GM18511 (cell line): ENCODE data around the gene PDCL3.

Source experiments
- ATAC-seq: cut with Tn5 transposase; IDR thresholded peaks from one replicate; pipeline ENCODE4 v1.9.1; 2021; ENCODE audit warnings: mild to moderate bottlenecking, moderate library complexity; ENCODE audit not compliant: unreplicated experiment

PDCL3 gene

GRCh38 chr2:100562613-100563406, at the start of gene PDCL3:
PDCL3 (plus strand) TSS chr2:100562993; CDS start chr2:100563068, 75 bp downstream.
- peak; percentile 96 for ATAC-seq

GRCh38 chr2:100513650-100514049, 49.1 kb upstream of the PDCL3 start:
- no peak for ATAC-seq

- no peak for ATAC-seq
Measured at GRCh38 chr2:100517556-100517955, 45.2 kb upstream of the PDCL3 start.

DNA sequence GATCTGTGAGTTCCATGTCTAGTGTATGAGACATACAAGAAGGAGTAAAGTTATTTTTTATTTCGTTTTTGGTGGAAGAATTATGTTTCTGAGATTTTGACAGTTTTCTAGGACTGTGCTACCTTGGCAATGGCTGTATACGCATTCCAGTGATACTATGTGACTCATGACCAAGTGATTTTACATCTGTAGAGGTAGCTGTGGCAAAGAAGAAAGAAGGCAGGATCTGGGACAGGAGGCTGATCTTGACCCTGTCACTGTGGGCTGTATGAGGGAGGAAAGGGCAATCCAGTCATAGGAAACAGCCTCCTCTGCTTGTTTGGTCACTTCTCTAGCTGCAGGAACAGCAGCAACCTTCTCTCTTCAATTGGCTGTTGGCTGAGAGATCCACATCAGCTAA, 44.0 kb upstream of the PDCL3 start:
- ATAC-seq: no peak

GRCh38 chr2:100520224-100520623, 42.6 kb upstream of the PDCL3 start:
- ATAC-seq: no peak

DNA sequence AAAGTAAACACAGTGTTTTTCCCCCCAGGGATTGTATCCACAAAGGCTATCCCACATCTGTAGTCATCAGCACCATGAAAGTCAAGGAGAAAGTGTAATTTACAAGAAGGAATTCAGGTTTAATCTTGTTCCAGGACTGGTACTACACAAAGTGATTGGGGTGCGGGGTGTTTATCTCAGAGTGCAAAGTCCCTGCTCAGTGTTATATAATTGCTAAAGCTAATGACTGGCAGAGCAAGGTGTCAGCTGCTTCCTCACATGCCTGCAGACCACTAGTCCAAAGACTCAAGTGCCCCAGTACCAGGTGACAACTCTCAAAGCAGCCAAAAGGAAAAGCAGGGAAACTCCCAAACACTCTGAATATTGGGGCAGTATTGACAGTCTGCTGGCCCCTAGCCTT, 40.4 kb upstream of the PDCL3 start:
- ATAC-seq: no peak

DNA sequence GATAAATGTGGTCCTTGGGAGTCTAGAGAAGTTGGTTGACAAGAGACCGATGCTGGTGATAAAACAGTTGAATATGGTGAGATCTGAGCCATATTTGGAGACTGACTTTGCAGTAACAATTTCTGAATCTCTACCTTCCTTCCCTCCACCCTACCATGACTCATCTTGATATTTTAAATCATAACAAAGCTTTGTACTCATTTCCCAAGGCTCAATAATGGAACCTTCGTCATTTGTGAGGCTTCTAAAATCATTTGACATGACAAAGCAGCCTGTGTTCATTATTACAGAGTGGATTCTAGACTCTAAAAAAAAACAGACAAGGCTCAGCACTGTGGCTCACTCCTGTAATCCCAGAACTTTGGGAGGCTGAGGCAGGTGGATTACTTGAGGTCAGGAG, 38.5 kb upstream of the PDCL3 start:
- ATAC-seq: no peak

- no peak for ATAC-seq
Measured at GRCh38 chr2:100526868-100527267, 35.9 kb upstream of the PDCL3 start.

- no peak for ATAC-seq
Measured at GRCh38 chr2:100527440-100528015, 35.3 kb upstream of the PDCL3 start.

DNA sequence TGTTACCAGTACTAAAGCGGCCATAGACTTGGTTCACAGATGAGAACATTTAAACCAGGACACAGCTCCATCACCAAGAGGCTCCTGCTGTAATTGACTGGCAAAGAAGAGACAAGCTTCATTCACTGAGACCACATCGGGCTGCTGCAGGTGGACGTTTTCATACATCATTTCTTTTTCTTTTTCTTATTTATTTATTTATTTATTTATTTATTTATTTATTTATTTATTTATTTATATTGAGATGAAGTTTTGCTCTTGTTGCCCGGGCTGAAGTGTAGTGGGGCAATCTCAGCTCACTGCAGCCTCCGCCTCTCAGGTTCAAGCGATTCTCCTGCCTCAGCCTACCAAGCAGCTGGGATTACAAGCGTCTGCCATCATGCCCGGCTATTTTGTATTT, 33.6 kb upstream of the PDCL3 start:
- ATAC-seq: no peak

GRCh38 chr2:100529900-100530299, 32.9 kb upstream of the PDCL3 start:
- no peak for ATAC-seq

DNA sequence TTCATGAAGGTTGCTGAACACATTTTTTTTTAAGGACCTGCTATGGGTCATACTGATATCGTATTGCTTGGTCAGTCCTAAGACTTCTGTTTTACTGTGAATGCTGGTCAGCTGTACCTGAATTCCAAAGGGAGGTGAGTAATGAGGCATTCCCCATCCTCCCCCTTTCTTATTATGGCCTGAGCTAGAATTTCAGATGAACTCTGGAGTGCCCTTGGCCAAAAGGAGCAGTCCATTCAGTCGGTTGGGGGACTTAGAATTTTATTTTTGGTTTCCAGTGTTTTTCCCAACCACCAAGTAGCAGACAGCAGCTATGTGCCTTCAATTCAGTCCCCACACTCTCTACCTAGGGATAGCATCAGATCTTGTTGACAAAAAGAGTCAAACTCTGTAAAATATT, 26.9 kb upstream of the PDCL3 start:
- no peak for ATAC-seq

- no peak for ATAC-seq
Measured at GRCh38 chr2:100537918-100538317, 24.9 kb upstream of the PDCL3 start.

- ATAC-seq: no peak
Measured at GRCh38 chr2:100539221-100539620, 23.6 kb upstream of the PDCL3 start.

- no peak for ATAC-seq
Measured at GRCh38 chr2:100541404-100541803, 21.4 kb upstream of the PDCL3 start.

DNA sequence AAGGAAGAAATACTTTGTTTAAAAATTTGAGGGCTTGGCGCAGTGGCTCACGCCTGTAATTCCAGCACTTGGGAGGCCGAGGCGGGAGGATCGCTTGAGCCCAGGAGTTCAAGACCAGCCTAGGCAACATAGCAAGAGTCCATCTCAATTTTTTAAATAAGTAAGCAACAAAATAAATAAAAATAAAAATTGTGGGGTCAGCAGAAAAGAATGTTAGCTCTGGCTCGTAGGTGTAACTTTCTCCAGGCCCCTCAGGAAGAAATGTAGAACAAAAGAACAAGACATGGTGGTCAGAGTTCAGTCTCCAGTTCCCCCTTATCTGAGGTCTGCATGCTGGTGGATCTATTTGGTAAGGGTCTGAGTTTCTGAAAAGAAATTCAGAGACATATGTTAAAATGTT, 20.4 kb upstream of the PDCL3 start:
- no peak for ATAC-seq

DNA sequence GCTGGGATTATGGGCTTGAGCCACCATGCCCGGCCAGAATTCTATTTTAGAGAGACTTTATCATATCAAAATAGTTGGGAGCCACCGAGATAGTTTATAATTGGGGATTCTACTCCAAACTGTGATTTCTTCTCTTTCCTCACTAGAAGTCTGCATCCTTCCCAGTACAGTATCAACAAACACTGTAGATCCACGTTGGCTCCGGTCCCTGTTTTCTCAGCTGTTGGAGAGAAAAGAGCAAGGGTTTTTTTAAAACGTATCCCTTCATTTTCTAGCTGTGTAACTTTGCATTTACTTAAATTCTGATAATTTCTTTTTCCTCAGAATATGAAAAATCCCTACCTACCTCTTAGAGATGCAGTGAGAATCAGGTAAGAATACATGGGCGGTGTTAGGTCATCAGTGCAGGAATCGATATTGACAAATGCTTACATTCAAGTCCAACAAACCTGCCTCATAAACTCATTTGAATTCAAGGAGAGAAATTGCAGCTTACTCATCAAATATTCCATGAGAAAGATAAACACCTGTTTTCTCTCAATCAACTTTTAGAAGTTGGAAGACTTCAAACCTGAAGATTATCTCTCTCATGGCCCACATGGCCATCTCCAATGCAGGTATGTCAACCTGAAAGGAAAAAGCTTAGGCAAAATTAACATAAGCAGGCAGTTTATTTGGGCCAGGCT, 17.7 kb upstream of the PDCL3 start:
- no peak for ATAC-seq

DNA sequence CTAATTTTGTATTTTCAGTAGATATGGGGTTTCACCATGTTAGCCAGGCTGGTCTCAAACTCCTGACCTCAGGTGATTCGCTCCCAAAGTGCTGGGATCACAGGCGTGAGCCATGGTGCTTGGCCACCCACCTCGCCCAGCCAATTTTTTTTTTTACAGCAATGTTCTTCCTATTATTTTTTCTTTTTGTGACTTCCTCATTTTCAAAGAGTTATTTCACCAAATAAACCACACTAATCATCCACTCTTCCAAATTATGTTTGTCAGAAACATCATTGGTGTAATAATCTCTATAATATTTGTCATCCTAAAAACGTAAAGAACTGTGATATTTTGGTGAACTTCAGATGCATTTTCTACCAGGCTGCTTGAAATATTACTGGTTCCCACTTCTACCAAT, 16.3 kb upstream of the PDCL3 start:
- no peak for ATAC-seq

DNA sequence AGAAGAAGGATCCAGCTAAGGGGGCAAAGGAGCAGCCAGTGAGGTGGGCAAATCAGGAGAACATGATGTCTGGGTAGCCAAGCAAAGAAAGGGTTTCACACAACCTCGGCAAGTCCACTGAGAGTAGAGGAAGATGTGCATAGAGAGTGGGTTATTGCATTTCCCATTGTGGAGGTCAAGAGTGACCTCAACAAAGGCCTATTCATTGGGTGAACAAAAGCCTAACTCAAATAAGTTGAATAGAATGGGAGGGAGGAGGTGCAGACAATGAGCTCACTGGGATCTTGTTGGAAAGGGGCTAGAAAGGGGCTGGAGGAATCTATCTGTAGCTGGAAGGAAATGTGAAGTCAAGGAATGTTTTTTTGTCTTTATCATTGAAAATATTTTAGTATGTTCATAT, 14.0 kb upstream of the PDCL3 start:
- no peak for ATAC-seq

- no peak for ATAC-seq
Measured at GRCh38 chr2:100551303-100551702, 11.5 kb upstream of the PDCL3 start.

- no peak for ATAC-seq
Measured at GRCh38 chr2:100554798-100555407, 7.9 kb upstream of the PDCL3 start.

DNA sequence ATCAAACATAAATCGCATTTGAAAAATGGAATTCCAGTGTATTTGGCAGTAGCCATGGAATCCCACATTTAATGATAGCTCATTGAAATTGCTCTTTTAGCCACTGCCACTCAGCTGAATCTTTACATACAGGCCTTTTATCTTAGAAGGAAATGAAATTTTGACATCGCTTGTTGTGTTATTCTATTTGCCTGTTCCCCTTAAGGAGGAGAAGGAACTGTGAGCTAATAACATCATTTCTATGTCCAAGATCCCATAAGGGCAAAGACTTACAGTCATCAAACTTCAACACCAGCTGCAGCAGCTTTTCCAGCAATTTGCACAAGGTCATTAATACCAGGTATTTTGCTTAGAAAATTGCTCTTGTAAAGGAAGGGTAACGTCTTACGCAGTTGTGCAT, 6.0 kb upstream of the PDCL3 start:
- no peak for ATAC-seq
